Measurements from ENCODE around the gene AGBL5.

AGBL5 gene

DNA sequence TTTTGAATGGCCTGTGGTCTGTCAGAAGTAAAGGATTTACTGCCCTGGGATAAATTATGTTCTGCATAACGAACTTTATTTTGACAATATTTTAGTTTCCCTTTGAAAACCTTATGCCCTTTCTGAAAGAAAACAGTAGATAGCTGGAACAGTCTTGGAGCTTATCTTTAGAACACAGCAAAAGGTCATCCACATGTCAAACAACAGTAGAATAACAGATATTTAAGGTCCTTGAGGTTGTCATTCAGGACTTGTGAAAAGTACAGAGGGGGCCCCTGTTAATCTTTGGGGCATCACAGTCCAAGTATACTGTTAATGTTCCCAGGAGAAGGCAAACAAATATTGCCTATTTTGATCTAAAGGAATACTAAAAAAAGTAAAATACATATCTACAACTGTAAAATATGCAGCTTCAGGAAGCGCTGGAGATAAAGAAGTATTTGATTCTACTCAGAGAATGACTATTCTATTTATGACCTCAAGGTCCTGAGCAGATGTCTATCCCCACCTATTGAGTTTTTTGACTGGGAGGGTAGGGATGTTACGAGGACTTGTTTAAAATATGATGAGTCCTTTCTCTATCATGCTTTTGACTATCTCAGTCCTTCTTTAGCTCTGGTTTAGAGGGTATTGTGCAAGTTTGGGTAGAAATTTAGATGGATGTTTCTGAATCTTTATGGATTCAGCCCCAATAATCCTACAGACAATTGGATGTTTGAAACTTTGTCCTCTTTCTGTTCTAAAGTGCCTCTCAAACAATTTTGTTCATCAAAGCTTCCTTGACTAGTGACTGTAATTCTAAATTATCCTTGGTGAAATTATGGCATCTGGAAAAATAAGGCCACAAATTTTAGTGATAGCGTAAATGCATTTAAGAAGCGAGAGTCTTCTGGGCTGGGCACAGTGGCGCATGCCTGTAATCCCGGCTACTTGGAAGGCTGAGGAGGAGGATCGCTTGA is 43.8 kb upstream of the AGBL5 start:
- no peak overlapping the region for H3K4me3 ChIP-seq (ENCODE audit: low read length)
- TF ChIP-seq, protein P1, sequence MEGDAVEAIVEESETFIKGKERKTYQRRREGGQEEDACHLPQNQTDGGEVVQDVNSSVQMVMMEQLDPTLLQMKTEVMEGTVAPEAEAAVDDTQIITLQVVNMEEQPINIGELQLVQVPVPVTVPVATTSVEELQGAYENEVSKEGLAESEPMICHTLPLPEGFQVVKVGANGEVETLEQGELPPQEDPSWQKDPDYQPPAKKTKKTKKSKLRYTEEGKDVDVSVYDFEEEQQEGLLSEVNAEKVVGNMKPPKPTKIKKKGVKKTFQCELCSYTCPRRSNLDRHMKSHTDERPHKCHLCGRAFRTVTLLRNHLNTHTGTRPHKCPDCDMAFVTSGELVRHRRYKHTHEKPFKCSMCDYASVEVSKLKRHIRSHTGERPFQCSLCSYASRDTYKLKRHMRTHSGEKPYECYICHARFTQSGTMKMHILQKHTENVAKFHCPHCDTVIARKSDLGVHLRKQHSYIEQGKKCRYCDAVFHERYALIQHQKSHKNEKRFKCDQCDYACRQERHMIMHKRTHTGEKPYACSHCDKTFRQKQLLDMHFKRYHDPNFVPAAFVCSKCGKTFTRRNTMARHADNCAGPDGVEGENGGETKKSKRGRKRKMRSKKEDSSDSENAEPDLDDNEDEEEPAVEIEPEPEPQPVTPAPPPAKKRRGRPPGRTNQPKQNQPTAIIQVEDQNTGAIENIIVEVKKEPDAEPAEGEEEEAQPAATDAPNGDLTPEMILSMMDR (conservative IDR thresholded peaks at IDR 0.05; ENCODE audit: low read length), result no peak
- no peak for DNase-seq (ENCODE audit: low read depth)

DNA sequence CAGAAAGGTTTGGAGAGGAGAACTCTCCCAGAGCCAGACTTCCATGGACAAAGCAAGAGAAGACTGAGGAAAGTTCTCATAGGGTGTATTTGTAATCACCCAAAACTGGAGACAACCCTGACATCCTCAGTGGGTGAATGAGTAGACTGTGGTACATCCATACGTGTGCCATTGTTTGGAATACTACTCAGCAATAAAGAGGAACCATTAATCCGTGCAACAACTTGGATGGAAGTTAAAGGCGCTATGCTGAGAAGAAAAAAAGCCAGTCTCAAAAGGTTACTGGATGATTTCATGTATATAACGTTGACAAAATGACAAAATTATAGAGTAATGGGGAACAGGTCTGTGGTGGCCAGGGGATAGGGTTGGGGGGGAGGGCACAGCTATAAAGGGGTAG is 42.8 kb upstream of the AGBL5 start:
- DNase-seq (ENCODE audit: low read depth), result no peak
- no peak overlapping the region for H3K4me3 ChIP-seq (ENCODE audit: low read length)
- TF ChIP-seq, protein P1 (conservative IDR thresholded peaks at IDR 0.05; ENCODE audit: low read length), result no peak

DNA sequence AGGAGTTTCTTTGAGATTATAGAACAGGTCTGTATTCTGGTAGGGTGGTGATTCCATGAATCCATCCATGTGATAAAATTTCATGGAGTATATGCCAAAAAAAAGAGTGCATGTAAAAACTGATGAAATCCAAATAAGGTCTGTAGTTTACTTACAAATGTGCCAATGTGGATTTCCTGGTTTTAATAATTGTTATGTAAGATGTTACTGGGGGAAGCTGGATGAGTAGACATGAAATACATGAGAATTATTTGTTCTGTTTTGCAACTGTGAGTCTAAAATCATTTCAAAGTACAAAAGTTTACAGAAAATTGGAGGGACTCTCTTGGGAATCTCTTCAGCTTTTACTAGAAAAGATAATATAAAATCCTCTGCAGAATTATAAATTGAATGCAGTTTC is 42.4 kb upstream of the AGBL5 start:
- H3K4me3 ChIP-seq (ENCODE audit: low read length), result no peak overlapping the region
- DNase-seq (ENCODE audit: low read depth), result no peak
- TF ChIP-seq, protein P1 (conservative IDR thresholded peaks at IDR 0.05; ENCODE audit: low read length), result no peak

DNA sequence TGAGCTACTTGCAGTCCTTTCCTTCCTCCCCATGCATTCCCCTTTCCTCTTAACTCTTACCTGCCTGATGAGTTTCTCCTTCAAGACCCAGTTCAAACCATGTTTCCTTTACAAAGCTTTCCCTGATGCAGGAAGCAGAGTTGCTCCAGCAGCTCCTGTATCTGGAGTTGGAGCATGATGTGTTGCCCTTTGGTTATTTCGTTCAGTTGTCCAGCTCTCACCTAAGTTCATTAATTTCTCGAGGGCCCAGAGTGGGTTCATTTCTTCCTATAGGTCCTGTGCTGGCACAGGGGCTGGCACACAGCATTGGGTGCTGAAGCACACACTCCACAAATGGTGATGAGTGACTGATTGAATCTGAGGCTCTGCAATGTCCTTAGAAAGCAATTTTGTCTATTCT is 41.8 kb upstream of the AGBL5 start:
- no peak overlapping the region for H3K4me3 ChIP-seq (ENCODE audit: low read length)
- TF ChIP-seq, protein P1 (conservative IDR thresholded peaks at IDR 0.05; ENCODE audit: low read length), result no peak
- no peak for DNase-seq (ENCODE audit: low read depth)

DNA sequence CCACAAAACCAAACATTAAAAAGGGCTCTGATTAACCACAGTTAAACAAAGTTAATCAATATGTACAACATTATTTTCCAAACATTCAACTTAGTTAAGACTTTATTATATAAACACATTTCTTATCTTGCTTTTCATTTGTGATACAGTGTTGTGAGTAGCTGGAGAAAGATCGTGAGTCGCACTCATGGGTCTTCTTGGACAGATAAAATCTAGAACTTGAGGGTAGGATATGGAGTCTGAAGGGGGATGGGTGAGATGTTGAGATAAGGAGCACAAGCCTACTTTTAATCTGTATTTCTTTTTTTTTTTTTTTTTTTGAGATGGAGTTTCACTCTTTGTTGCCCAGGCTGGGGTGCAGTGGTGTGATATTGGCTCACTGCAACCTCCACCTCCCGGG is 41.3 kb upstream of the AGBL5 start:
- TF ChIP-seq, protein P1 (conservative IDR thresholded peaks at IDR 0.05; ENCODE audit: low read length), result no peak
- DNase-seq (ENCODE audit: low read depth), result no peak

DNA sequence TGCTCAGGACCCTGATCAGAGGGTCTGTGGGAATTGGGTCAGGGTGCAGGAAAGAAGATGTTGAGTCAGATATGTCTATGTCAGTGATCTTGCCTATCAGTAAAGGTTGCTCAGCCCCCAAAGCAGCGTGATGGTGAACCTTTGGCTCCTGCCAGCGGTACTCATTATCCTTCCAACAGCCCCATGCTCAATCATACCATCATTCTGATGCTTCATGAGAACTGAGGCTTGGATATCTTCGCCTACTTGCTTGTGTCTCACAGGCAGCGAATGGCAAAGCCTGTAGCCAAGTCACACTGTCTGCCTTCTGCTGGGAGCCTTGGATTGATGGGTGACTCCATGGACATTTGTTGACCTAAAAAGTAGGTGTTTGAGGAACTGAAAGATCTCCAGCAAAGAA is 37.7 kb upstream of the AGBL5 start:
- TF ChIP-seq, protein P1 (conservative IDR thresholded peaks at IDR 0.05; ENCODE audit: low read length), result no peak
- DNase-seq (ENCODE audit: low read depth), result no peak
- H3K4me3 ChIP-seq (ENCODE audit: low read length), result no peak overlapping the region

More for the DNA sequence above, 41.3 kb upstream of the AGBL5 start:
- H3K4me3 ChIP-seq (ENCODE audit: low read length), result no peak overlapping the region
